Hypothalamus (tissue), 51 donors: Measurements from ENCODE around the gene CACNA2D2.

ENCODE experiments used
- DNase-seq, 51 donors: peaks; one replicate each; lab custom pipeline; 2025; lab: John Stamatoyannopoulos, UW

Gene CACNA2D2

GRCh38 chr3:50470658-50471057, 32.8 kb downstream of the CACNA2D2 start:
- no peak for DNase-seq

GRCh38 chr3:50467919-50468318, 35.5 kb downstream of the CACNA2D2 start:
- no peak for DNase-seq

GRCh38 chr3:50466177-50466576, 37.3 kb downstream of the CACNA2D2 start:
- DNase-seq: no peak

- peak in 1 of 51 donors; percentile 19 for DNase-seq
Measured at GRCh38 chr3:50464569-50464968, 38.9 kb downstream of the CACNA2D2 start.

GRCh38 chr3:50459785-50460184, 43.6 kb downstream of the CACNA2D2 start:
- DNase-seq: no peak

GRCh38 chr3:50457988-50458387, 45.4 kb downstream of the CACNA2D2 start:
- no peak for DNase-seq

GRCh38 chr3:50455161-50456018, 48.0 kb downstream of the CACNA2D2 start:
- no peak for DNase-seq

GRCh38 chr3:50454481-50455070, 48.9 kb downstream of the CACNA2D2 start:
- no peak for DNase-seq

- DNase-seq: peak in 7 of 51 donors; percentile 8 to 27 (median 10)
Measured at GRCh38 chr3:50453907-50454306, 49.5 kb downstream of the CACNA2D2 start.

- peak in 34 of 51 donors; percentile 4 to 67 (median 36) for DNase-seq
Measured at GRCh38 chr3:50450209-50450921, 53.1 kb downstream of the CACNA2D2 start.

- DNase-seq: peak in 1 of 51 donors; percentile 20
Measured at GRCh38 chr3:50448752-50449539, 54.5 kb downstream of the CACNA2D2 start.

GRCh38 chr3:50447290-50447840, 56.1 kb downstream of the CACNA2D2 start:
- no peak for DNase-seq

GRCh38 chr3:50445919-50446318, 57.5 kb downstream of the CACNA2D2 start:
- DNase-seq: no peak

GRCh38 chr3:50444782-50445181, 58.7 kb downstream of the CACNA2D2 start:
- DNase-seq: no peak

GRCh38 chr3:50444213-50444612, 59.2 kb downstream of the CACNA2D2 start:
- DNase-seq: no peak

- DNase-seq: peak in 6 of 51 donors; percentile 16 to 56 (median 19)
Measured at GRCh38 chr3:50442945-50443579, 60.4 kb downstream of the CACNA2D2 start.

GRCh38 chr3:50441424-50442217, 61.8 kb downstream of the CACNA2D2 start:
- DNase-seq: no peak

GRCh38 chr3:50436114-50436674, 67.2 kb downstream of the CACNA2D2 start:
- peak in 37 of 51 donors; percentile 3 to 71 (median 32) for DNase-seq
